Measurements from ENCODE around the gene COL6A2.
A peak's percentile ranks its signal among the peaks of the same experiment; 100 is the strongest.

COL6A2 gene

DNA sequence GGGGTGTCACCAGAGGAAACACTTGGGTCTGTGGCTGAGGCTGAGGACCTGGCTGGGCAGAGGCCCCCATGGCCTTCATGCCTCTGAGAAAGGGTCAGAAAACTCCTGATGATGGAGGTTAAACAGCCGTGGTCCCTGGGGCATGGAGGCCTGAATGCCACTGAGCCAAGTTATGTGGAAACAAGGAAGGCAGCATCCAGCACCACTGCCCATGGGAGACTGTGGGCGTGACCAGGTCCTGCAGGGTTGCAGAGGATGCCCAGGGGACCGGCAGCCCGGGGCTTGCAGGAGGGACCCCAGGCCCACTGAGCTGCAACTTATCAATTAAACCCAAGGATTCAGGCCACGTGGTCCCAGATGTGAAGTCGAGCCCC lies 18.9 kb upstream of the COL6A2 start:
- Histone ChIP-seq H3K27ac (ENCODE audit: low read depth in 2 of 2, low read length in 2 of 2) (no peak overlapping the region), H3K27me3 (ENCODE audit: control insufficient read depth in 2 of 2, insufficient read depth in 2 of 2, low read length in 2 of 2) (no peaks in the 10 kb centered on the region), H3K9me3 (ENCODE audit: control insufficient read depth in 2 of 2, low read length in 2 of 2) (no peaks in the 10 kb centered on the region), H3K9ac (ENCODE audit: low read depth in 1 of 2, low read length in 2 of 2) (no peak overlapping the region), H3K36me3 (ENCODE audit: control insufficient read depth in 2 of 2, insufficient read depth in 2 of 2, low read length in 2 of 2) (no peaks in the 10 kb centered on the region), H3K4me3 (ENCODE audit: low read length in 2 of 2) (no peak overlapping the region), H3K4me1 (ENCODE audit: control insufficient read depth in 2 of 2, insufficient read depth in 2 of 2, low read length in 2 of 2) (no peaks in the 10 kb centered on the region)

GRCh38 chr21:46079352-46080170 lies 18.4 kb upstream of the COL6A2 start:
- Histone ChIP-seq H3K36me3 (ENCODE audit: control insufficient read depth in 2 of 2, insufficient read depth in 2 of 2, low read length in 2 of 2) (no peaks in the 10 kb centered on the region), H3K9ac (ENCODE audit: low read depth in 1 of 2, low read length in 2 of 2) (no peak overlapping the region)

DNA sequence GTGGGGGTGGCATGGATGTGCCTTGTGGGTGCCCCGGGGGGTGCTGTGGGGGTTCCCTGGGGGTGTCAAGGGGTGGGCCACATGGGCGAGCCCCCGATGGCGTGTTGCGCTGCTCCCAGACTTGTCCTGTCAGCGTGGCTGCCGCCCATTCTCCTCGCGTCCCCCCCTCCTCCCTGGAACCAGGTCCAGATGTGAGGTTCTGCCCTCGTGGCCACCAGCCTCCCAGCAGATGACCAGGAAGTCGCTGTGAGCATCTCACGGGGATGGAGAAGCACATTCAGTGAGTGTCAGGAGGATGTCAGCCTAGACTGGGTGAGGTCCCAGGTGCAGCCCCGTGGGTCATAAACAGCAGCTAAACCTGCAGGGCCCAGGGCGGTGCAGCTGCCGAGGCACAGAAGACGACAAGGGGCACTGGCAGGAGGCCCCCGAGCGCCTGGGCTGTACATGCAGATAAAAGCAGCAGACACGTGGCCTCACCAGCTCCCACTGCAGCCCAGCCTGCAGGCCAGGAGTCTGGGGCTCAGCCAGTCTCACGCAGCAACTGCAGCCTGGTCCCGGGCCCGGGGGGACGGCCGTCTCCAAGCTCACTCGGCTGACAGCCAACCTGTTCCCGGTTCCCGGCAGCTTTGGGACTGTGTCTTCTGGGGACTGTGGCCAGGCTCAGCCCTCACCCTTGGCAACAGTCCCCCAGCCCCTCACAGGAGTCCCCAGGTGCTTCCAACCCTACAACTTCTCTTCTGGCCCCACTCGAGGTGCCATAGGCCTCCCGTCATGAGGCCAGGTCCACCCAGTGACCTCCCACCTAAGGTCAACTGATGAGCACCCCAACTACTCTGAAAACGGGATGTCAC lies 17.5 kb upstream of the COL6A2 start:
- Histone ChIP-seq H3K27me3 (ENCODE audit: control insufficient read depth in 2 of 2, insufficient read depth in 2 of 2, low read length in 2 of 2) (no peaks in the 10 kb centered on the region), H3K27ac (ENCODE audit: low read depth in 2 of 2, low read length in 2 of 2) (no peak overlapping the region), H3K9ac (ENCODE audit: low read depth in 1 of 2, low read length in 2 of 2) (no peak overlapping the region), H3K36me3 (ENCODE audit: control insufficient read depth in 2 of 2, insufficient read depth in 2 of 2, low read length in 2 of 2) (no peaks in the 10 kb centered on the region), H3K9me3 (ENCODE audit: control insufficient read depth in 2 of 2, low read length in 2 of 2) (no peaks in the 10 kb centered on the region), H3K4me3 (ENCODE audit: low read length in 2 of 2) (no peak overlapping the region), H3K4me1 (ENCODE audit: control insufficient read depth in 2 of 2, insufficient read depth in 2 of 2, low read length in 2 of 2) (no peaks in the 10 kb centered on the region)

More at GRCh38 chr21:46079352-46080170, 18.4 kb upstream of the COL6A2 start:
- Histone ChIP-seq H3K9me3 (ENCODE audit: control insufficient read depth in 2 of 2, low read length in 2 of 2) (no peaks in the 10 kb centered on the region), H3K4me1 (ENCODE audit: control insufficient read depth in 2 of 2, insufficient read depth in 2 of 2, low read length in 2 of 2) (no peaks in the 10 kb centered on the region), H3K27me3 (ENCODE audit: control insufficient read depth in 2 of 2, insufficient read depth in 2 of 2, low read length in 2 of 2) (no peaks in the 10 kb centered on the region), H3K27ac (ENCODE audit: low read depth in 2 of 2, low read length in 2 of 2) (no peak overlapping the region), H3K4me3 (ENCODE audit: low read length in 2 of 2) (no peak overlapping the region)

DNA sequence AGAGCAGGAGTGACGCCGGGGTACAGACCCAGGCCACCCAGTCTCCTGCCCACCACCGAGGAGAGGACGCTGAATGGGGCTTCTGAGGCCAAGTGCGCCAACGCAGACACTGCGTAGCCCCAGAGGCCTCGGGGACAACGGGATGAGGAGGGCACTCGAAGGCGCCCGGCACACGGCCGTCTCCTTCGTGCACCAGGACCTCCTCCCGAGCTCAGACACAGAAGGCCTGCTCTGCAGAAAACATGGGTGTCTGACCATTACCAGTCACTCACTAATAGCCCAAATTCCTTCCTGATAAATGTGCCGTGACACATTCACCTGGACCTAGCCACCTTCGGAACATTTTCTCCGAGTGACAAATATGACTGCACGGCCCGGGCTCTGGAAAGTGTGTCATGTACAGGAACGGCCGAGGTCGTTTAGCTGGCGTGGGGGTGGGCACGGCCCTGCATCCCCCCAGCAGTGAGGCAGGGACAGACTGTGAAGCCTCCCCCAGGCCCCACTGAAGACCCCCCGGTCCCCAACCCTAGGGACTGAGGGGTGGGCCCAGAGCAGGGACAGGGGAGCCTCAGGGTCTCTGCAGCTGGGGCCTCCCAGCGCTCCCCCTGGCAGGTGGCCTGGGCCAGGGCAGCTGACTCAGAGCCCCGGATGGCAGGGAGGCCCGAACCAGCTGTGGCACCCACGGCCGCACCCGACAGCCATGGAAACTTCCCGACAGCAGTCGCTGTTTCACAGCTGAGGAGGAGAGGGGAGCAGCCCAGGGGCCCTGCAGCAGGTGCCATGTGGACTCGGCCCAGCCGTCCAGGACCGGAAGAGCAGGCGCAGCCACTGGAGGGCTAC lies 16.7 kb upstream of the COL6A2 start:
- Histone ChIP-seq H3K27me3 (ENCODE audit: control insufficient read depth in 2 of 2, insufficient read depth in 2 of 2, low read length in 2 of 2) (no peaks in the 10 kb centered on the region), H3K9ac (ENCODE audit: low read depth in 1 of 2, low read length in 2 of 2) (no peak overlapping the region), H3K36me3 (ENCODE audit: control insufficient read depth in 2 of 2, insufficient read depth in 2 of 2, low read length in 2 of 2) (no peaks in the 10 kb centered on the region), H3K4me1 (ENCODE audit: control insufficient read depth in 2 of 2, insufficient read depth in 2 of 2, low read length in 2 of 2) (no peaks in the 10 kb centered on the region), H3K27ac (ENCODE audit: low read depth in 2 of 2, low read length in 2 of 2) (no peak overlapping the region), H3K4me3 (ENCODE audit: low read length in 2 of 2) (no peak overlapping the region), H3K9me3 (ENCODE audit: control insufficient read depth in 2 of 2, low read length in 2 of 2) (no peaks in the 10 kb centered on the region)

DNA sequence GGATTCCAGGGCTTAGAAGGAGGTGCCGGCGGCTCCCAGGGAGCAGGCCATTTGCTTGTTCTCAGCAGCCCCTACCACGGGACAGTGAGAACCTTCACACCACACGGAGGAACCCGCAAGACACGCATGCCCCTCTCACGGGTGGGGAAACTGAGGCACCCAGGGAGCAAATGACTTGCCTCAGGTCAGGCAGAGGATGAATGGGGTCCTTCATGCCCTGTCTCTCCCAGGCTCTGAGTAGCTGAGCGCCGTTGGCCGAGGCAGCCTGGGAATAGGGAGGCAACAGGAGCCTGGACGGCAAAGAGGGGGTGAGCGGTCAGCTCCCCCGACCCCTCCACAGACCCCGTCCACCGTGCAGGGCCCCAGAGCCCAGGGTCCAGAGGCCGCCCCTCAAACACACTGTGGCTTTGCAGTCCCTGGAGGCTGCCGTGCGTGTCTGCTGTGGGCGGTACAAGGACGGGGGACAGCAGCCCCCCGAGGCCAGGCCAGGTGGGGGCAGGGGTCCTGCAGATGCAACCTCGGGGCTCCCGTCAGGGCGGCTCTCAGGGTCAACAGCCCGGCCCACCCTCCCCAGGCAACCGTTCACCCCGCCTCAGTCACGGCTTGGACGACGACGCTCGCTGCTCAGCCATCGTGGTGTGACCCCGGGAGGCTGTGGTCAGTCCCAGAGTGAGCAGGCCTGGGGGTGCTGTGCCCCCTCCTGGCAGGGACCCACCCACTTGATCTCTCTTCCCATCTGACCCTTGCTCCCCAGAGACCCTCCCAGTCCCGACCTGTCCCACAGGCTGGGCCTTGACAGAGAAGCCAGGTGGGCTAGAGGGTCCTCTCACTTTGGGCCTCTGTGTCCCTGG lies 15.8 kb upstream of the COL6A2 start:
- no peak overlapping the region for H3K9ac ChIP-seq (ENCODE audit: low read depth in 1 of 2, low read length in 2 of 2)
- no peaks in the 10 kb centered on the region for H3K4me1 ChIP-seq (ENCODE audit: control insufficient read depth in 2 of 2, insufficient read depth in 2 of 2, low read length in 2 of 2)
- no peak overlapping the region for H3K4me3 ChIP-seq (ENCODE audit: low read length in 2 of 2)
- no peaks in the 10 kb centered on the region for H3K36me3 ChIP-seq (ENCODE audit: control insufficient read depth in 2 of 2, insufficient read depth in 2 of 2, low read length in 2 of 2)
- no peaks in the 10 kb centered on the region for H3K27me3 ChIP-seq (ENCODE audit: control insufficient read depth in 2 of 2, insufficient read depth in 2 of 2, low read length in 2 of 2)
- no peak overlapping the region for H3K27ac ChIP-seq (ENCODE audit: low read depth in 2 of 2, low read length in 2 of 2)
- no peaks in the 10 kb centered on the region for H3K9me3 ChIP-seq (ENCODE audit: control insufficient read depth in 2 of 2, low read length in 2 of 2)

GRCh38 chr21:46082713-46082962 lies 15.3 kb upstream of the COL6A2 start:
- H3K9me3 ChIP-seq (ENCODE audit: control insufficient read depth in 2 of 2, low read length in 2 of 2): no peaks in the 10 kb centered on the region
- no peaks in the 10 kb centered on the region for H3K4me1 ChIP-seq (ENCODE audit: control insufficient read depth in 2 of 2, insufficient read depth in 2 of 2, low read length in 2 of 2)
- no peak overlapping the region for H3K27ac ChIP-seq (ENCODE audit: low read depth in 2 of 2, low read length in 2 of 2)
- no peak overlapping the region for H3K4me3 ChIP-seq (ENCODE audit: low read length in 2 of 2)
- no peak overlapping the region for H3K9ac ChIP-seq (ENCODE audit: low read depth in 1 of 2, low read length in 2 of 2)
- no peaks in the 10 kb centered on the region for H3K36me3 ChIP-seq (ENCODE audit: control insufficient read depth in 2 of 2, insufficient read depth in 2 of 2, low read length in 2 of 2)
- H3K27me3 ChIP-seq (ENCODE audit: control insufficient read depth in 2 of 2, insufficient read depth in 2 of 2, low read length in 2 of 2): no peaks in the 10 kb centered on the region

GRCh38 chr21:46082963-46083790 lies 14.7 kb upstream of the COL6A2 start:
- Histone ChIP-seq H3K4me1 (ENCODE audit: control insufficient read depth in 2 of 2, insufficient read depth in 2 of 2, low read length in 2 of 2) (no peaks in the 10 kb centered on the region), H3K27ac (ENCODE audit: low read depth in 2 of 2, low read length in 2 of 2) (no peak overlapping the region)

DNA sequence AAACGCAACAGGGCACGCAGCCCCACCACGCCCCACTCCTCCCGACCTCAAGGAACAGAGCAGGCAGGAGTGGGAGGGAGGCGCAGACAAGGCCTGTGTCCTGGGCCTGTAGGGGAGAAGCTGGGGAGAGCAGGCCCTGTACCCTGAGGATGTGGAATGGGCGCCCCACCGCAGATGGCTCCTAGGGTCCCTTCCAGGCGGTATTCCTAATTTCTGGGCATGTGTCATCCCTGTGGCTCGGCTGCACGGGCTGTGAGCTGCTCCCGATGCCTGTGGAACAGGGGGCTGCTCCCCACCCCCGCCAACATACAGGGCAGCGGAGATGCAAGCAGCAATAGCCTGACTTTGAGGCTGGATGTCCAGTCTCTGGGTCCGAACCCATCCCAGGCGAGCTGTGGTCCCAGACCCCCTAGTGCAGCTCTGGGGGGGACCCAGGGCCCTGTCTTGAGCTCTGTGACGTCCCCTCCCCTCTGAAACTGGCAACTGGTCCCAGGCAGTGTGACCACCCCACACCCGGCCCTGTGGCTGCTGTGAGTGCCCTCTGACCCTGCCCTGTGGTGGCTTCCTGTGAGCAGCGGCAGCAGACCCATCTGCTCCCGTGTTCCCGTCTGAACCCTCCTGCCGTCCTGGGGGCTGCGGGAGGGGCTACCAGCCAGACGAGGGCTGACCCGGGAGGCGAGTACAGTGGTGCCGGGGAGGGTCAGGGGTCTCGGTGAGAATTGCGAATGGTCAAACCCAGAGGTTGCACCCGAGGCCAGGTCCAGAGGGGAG lies 13.9 kb upstream of the COL6A2 start:
- Histone ChIP-seq H3K9me3 (ENCODE audit: control insufficient read depth in 2 of 2, low read length in 2 of 2) (no peaks in the 10 kb centered on the region), H3K27ac (ENCODE audit: low read depth in 2 of 2, low read length in 2 of 2) (no peak overlapping the region), H3K4me3 (ENCODE audit: low read length in 2 of 2) (no peak overlapping the region), H3K36me3 (ENCODE audit: control insufficient read depth in 2 of 2, insufficient read depth in 2 of 2, low read length in 2 of 2) (no peaks in the 10 kb centered on the region), H3K9ac (ENCODE audit: low read depth in 1 of 2, low read length in 2 of 2) (peak overlapping the region in 1 of 2 donors; percentile 11), H3K4me1 (ENCODE audit: control insufficient read depth in 2 of 2, insufficient read depth in 2 of 2, low read length in 2 of 2) (no peaks in the 10 kb centered on the region), H3K27me3 (ENCODE audit: control insufficient read depth in 2 of 2, insufficient read depth in 2 of 2, low read length in 2 of 2) (no peaks in the 10 kb centered on the region)

More at GRCh38 chr21:46082963-46083790, 14.7 kb upstream of the COL6A2 start:
- no peaks in the 10 kb centered on the region for H3K36me3 ChIP-seq (ENCODE audit: control insufficient read depth in 2 of 2, insufficient read depth in 2 of 2, low read length in 2 of 2)
- H3K9ac ChIP-seq (ENCODE audit: low read depth in 1 of 2, low read length in 2 of 2): no peak overlapping the region
- H3K27me3 ChIP-seq (ENCODE audit: control insufficient read depth in 2 of 2, insufficient read depth in 2 of 2, low read length in 2 of 2): no peaks in the 10 kb centered on the region
- no peaks in the 10 kb centered on the region for H3K9me3 ChIP-seq (ENCODE audit: control insufficient read depth in 2 of 2, low read length in 2 of 2)
- no peak overlapping the region for H3K4me3 ChIP-seq (ENCODE audit: low read length in 2 of 2)
